ENCODE measurements around the gene PDLIM4. TPM values are rescaled to one million over a fixed set of nuclear protein-coding genes. Genes with fewer than 3 reads are reported as not detected.

Gene PDLIM4
- total RNA-seq, 1 donor from 2014 or later = 55.1 TPM

DNA sequence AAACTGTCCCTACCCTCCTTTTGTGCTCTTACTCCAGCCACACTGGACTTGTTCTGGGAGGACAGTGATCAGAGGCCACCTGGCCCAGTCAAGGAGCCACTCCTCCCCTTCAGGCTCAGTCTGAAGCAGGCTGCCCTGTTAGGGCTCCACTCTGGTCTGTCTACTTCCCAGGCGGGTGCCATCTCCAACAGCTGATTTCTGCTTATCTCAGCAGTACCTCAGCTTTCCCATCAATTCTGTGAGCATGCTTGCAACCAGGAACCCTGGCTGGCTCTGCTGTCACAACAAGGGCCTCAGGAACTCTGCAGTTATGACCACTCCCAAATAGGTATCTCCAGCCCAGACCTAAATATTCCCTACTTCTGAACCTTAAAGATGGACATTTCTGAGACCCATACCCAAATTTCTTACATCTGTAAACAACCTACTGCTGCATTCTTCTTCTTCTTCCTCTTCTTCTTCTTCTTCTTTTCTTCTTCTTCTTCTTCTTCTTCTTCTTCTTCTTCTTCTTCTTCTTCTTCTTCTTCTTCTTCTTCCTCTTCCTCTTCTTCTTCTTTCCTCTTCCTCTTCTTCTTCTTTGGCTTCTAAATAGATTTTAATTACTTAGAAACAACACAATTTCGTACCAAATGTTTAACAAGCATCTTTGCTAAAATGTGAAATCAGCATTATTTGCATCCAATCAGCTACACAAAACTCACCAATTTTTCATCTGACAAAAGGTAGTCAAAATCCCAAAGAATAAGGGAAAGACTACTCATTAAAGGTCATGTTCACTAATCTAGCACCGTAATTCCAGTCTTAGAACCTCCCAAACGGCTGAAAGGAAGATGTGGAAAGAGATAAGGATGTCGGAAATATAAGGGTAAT lies 23.1 kb downstream of the PDLIM4 start:
- Mint-ChIP-seq H3K36me3 (ENCODE audit: low read depth) (no peaks in the 10 kb centered on the region), H3K4me3 (ENCODE audit: unreplicated experiment) (no peak overlapping the region), H3K4me1 (ENCODE audit: low read depth) (no peaks in the 10 kb centered on the region), H3K27ac (ENCODE audit: unreplicated experiment) (no peak overlapping the region), H3K9me3 (ENCODE audit: low read depth) (no peaks in the 10 kb centered on the region), H3K27me3 (ENCODE audit: low read depth) (peaks cover 6% of the 10 kb centered on the region)
- no peak for DNase-seq (ENCODE audit: low spot score)
- no peak for TF ChIP-seq CTCF (IDR thresholded peaks at IDR 0.05)

GRCh38 chr5:132281856-132282614 lies 24.5 kb downstream of the PDLIM4 start:
- H3K36me3 Mint-ChIP-seq (ENCODE audit: low read depth) = no peaks in the 10 kb centered on the region
- H3K9me3 Mint-ChIP-seq (ENCODE audit: low read depth) = no peaks in the 10 kb centered on the region
- DNase-seq (ENCODE audit: low spot score) = no peak
- no peak for TF ChIP-seq CTCF (IDR thresholded peaks at IDR 0.05)
- H3K27ac Mint-ChIP-seq (ENCODE audit: unreplicated experiment) = no peak overlapping the region
- H3K4me1 Mint-ChIP-seq (ENCODE audit: low read depth) = no peaks in the 10 kb centered on the region
- no peak overlapping the region for H3K4me3 Mint-ChIP-seq (ENCODE audit: unreplicated experiment)
- H3K27me3 Mint-ChIP-seq (ENCODE audit: low read depth) = peaks cover 6% of the 10 kb centered on the region

DNA sequence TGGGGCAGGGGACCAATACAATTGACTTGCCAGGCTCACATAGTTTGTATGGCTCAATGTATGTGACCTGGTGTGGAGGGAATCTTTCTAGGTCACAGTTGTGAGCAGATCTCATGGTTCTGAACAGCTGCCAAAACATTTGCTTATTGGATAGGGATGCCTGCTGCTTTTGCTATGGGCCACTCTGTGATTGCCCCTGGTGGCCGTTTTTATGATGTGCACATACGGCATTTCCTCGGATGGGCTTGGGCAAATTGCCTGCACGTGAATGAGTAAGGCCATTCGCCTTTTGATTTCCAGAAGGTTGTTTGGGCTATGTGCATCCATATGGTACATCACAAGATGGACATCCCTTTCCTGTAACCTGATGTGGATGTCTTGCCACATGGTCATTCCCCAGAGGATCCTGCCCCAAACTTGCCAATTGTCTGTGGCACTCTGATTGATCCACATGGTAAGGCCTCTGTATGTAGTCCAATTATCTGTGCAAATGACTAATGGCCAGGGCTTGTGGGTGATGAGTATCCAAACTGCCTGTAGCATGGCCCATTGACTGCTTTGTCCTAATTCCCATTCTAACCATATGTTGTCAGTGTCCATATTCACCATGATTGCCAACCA lies 26.0 kb downstream of the PDLIM4 start:
- no peaks in the 10 kb centered on the region for H3K36me3 Mint-ChIP-seq (ENCODE audit: low read depth)

GRCh38 chr5:132289097-132289496 lies 31.6 kb downstream of the PDLIM4 start:
- Mint-ChIP-seq H3K27ac (ENCODE audit: unreplicated experiment) (no peak overlapping the region), H3K9me3 (ENCODE audit: low read depth) (no peaks in the 10 kb centered on the region), H3K27me3 (ENCODE audit: low read depth) (no peaks in the 10 kb centered on the region), H3K4me3 (ENCODE audit: unreplicated experiment) (no peak overlapping the region), H3K36me3 (ENCODE audit: low read depth) (no peaks in the 10 kb centered on the region), H3K4me1 (ENCODE audit: low read depth) (peaks cover 12% of the 10 kb centered on the region)
- no peak for TF ChIP-seq CTCF (IDR thresholded peaks at IDR 0.05)
- DNase-seq (ENCODE audit: low spot score) = no peak

More for the DNA sequence above, 26.0 kb downstream of the PDLIM4 start:
- H3K4me1 Mint-ChIP-seq (ENCODE audit: low read depth) = peaks cover 4% of the 10 kb centered on the region
- H3K27ac Mint-ChIP-seq (ENCODE audit: unreplicated experiment) = no peak overlapping the region
- peaks cover 6% of the 10 kb centered on the region for H3K27me3 Mint-ChIP-seq (ENCODE audit: low read depth)
- peak; percentile 74 for TF ChIP-seq CTCF (IDR thresholded peaks at IDR 0.05)
- DNase-seq (ENCODE audit: low spot score) = no peak
- H3K9me3 Mint-ChIP-seq (ENCODE audit: low read depth) = no peaks in the 10 kb centered on the region
- no peak overlapping the region for H3K4me3 Mint-ChIP-seq (ENCODE audit: unreplicated experiment)

- H3K4me3 Mint-ChIP-seq (ENCODE audit: unreplicated experiment) = no peak overlapping the region
- no peak for DNase-seq (ENCODE audit: low spot score)
- no peaks in the 10 kb centered on the region for H3K27me3 Mint-ChIP-seq (ENCODE audit: low read depth)
- peaks cover 24% of the 10 kb centered on the region for H3K4me1 Mint-ChIP-seq (ENCODE audit: low read depth)
- no peak overlapping the region for H3K27ac Mint-ChIP-seq (ENCODE audit: unreplicated experiment)
- no peaks in the 10 kb centered on the region for H3K36me3 Mint-ChIP-seq (ENCODE audit: low read depth)
- no peaks in the 10 kb centered on the region for H3K9me3 Mint-ChIP-seq (ENCODE audit: low read depth)
- TF ChIP-seq CTCF (IDR thresholded peaks at IDR 0.05) = no peak
Measured at GRCh38 chr5:132291026-132291425, 33.5 kb downstream of the PDLIM4 start.

Measured in chondrocyte (in vitro differentiated cells).